RWPE2 (cell line): ENCODE data around the gene RAD18.

Experiments
- ATAC-seq: fragments of 200-7000 bp; cut with Tn5 transposase; 3 replicates; pipeline ENCODE4 v1.9.1; 2021; ENCODE audit warnings: low read depth
- DNase-seq: peaks from one replicate; pipeline ENCODE4 v3.0.0-alpha.2; 2020; ENCODE audit warnings: low spot score
- H3K27ac ChIP-seq: fragments of 450-650 bp; 2 replicates; pipeline ENCODE4 v1.5.1; 2017; ENCODE audit warnings: mild to moderate bottlenecking; ENCODE audit not compliant: poor library complexity, severe bottlenecking
- H3K27me3 ChIP-seq: fragments of 250-450 bp; sonication (Bioruptor Pico); 2 replicates; pipeline ENCODE4 v1.5.1; 2021; ENCODE audit warnings: mild to moderate bottlenecking, moderate library complexity; ENCODE audit not compliant: insufficient read depth, poor library complexity, severe bottlenecking
- H3K36me3 ChIP-seq: fragments of 250-450 bp; sonication (Bioruptor Pico); 2 replicates; pipeline ENCODE4 v1.5.1; 2020; ENCODE audit warnings: low read depth, mild to moderate bottlenecking, moderate library complexity
- H3K4me1 ChIP-seq: fragments of 250-450 bp; sonication (Bioruptor Pico); 2 replicates; pipeline ENCODE4 v1.5.1; 2021; ENCODE audit warnings: mild to moderate bottlenecking, moderate library complexity; ENCODE audit not compliant: insufficient read depth, poor library complexity, severe bottlenecking
- H3K4me3 ChIP-seq: fragments of 250-450 bp; sonication (Bioruptor Pico); 2 replicates; pipeline ENCODE4 v1.5.1; 2021; ENCODE audit warnings: mild to moderate bottlenecking, moderate library complexity; ENCODE audit not compliant: severe bottlenecking
- H3K9me3 ChIP-seq: fragments of 250-450 bp; sonication (Bioruptor Pico); 2 replicates; pipeline ENCODE4 v1.5.1; 2021; ENCODE audit warnings: mild to moderate bottlenecking, moderate library complexity; ENCODE audit not compliant: severe bottlenecking
- TF ChIP-seq, protein P1 (sequence below): fragments of 450-650 bp; IDR thresholded peaks from one replicate; pipeline ENCODE4 v1.5.1; 2017; ENCODE audit warnings: mild to moderate bottlenecking, moderate library complexity; ENCODE audit not compliant: poor library complexity, severe bottlenecking

The RAD18 gene

DNA sequence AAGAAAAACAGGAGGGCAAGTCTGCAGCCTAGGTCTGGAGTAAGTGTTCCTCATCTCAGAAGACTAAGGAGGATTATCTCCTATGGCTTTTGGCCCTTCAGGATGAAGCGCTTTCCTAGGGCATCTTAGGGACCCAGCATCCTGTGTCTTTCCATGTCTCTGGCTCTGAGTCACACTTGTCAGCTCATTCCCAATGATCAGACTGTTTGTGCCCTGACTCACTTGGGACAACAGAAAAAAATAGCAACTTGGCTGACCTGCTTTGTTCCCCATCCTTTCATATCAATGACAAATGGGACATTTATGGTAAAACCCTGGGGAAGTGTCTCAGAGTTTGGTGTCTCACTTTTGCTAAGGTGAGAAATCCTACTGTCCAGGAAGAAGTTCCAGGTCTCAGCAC, 117.6 kb downstream of the RAD18 start:
- Histone ChIP-seq H3K4me3 (no peak overlapping the region), H3K9me3 (no peaks in the 10 kb centered on the region), H3K27ac (no peak overlapping the region), H3K27me3 (no peaks in the 10 kb centered on the region), H3K36me3 (no peaks in the 10 kb centered on the region), H3K4me1 (peaks cover 13% of the 10 kb centered on the region)
- TF ChIP-seq, protein P1, sequence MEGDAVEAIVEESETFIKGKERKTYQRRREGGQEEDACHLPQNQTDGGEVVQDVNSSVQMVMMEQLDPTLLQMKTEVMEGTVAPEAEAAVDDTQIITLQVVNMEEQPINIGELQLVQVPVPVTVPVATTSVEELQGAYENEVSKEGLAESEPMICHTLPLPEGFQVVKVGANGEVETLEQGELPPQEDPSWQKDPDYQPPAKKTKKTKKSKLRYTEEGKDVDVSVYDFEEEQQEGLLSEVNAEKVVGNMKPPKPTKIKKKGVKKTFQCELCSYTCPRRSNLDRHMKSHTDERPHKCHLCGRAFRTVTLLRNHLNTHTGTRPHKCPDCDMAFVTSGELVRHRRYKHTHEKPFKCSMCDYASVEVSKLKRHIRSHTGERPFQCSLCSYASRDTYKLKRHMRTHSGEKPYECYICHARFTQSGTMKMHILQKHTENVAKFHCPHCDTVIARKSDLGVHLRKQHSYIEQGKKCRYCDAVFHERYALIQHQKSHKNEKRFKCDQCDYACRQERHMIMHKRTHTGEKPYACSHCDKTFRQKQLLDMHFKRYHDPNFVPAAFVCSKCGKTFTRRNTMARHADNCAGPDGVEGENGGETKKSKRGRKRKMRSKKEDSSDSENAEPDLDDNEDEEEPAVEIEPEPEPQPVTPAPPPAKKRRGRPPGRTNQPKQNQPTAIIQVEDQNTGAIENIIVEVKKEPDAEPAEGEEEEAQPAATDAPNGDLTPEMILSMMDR, result no peak
- no peak for DNase-seq
- ATAC-seq, result peak; percentile 70

DNA sequence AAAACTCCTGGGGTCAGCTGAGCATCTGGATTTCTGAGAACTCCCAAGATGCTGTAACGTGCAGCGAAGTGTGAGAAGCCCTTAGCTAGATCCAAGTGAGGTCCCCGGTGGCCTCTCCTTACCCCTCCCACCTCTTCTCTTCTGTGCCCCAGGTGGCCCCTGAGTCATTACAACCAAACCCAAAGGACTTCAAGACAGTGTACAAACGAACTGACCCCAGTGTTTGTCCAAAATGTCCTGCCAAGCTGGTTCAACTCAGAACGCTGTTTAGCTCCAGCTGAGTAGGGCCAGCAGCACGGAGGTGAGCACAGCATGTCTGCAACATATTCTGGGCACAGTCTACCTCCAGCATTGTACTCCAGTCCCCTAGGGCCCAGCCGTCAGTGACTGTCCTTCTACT, 119.9 kb downstream of the RAD18 start:
- DNase-seq (no peak), ATAC-seq (no peak)
- TF ChIP-seq, protein P1, result no peak
- no peaks in the 10 kb centered on the region for H3K27me3 ChIP-seq
- H3K27ac ChIP-seq, result no peak overlapping the region
- peaks cover 19% of the 10 kb centered on the region for H3K4me1 ChIP-seq
- peaks cover 4% of the 10 kb centered on the region; the same call in 1 of the 2 replicates for H3K36me3 ChIP-seq
- no peaks in the 10 kb centered on the region for H3K9me3 ChIP-seq
- H3K4me3 ChIP-seq, result no peak overlapping the region

DNA sequence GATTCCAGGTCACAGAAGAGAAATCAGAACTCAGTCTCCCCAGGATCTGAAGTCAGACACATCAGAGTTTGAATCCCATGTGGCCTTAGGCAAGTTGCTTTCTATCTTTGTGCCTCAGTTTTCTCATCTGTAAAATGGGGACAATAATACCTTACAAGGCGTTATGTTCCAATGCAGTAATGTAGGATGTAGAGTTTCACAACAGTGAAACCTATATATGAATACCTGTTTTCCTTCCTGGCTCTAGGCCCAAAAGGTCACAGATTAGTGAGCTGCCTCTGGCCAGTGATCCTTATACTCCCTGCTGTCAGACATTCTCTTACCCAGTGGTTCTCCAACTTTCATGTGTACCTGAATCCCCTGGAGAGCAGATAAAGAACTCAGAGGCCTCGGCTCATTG, 121.0 kb downstream of the RAD18 start:
- Histone ChIP-seq H3K36me3 (peaks cover 4% of the 10 kb centered on the region; the same call in 1 of the 2 replicates), H3K27me3 (no peaks in the 10 kb centered on the region), H3K27ac (no peak overlapping the region), H3K4me1 (peaks cover 19% of the 10 kb centered on the region), H3K9me3 (no peaks in the 10 kb centered on the region), H3K4me3 (no peak overlapping the region)
- TF ChIP-seq, protein P1, result no peak
- DNase-seq (no peak), ATAC-seq (no peak)

DNA sequence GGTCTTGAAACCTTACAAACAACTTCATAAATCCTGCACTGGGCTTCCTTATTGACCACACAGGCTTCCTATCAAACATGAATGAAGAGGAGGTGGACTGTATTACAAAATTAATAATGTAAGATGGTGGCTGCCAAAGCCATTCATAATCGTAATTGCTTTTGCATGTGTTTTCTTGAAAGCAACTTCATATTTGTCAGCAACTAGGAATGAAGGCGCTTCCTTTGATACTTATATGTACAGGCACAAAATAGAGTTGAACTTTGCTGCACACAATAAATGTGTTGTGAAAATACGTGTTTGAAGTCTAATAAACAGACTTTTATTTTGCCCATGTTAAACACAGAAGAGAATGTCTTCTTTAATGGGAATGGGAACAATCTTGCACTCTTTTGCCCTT, 121.8 kb downstream of the RAD18 start:
- H3K27me3 ChIP-seq, result no peaks in the 10 kb centered on the region
- TF ChIP-seq, protein P1, result no peak
- no peak overlapping the region for H3K4me3 ChIP-seq
- DNase-seq, result no peak
- no peak overlapping the region for H3K27ac ChIP-seq
- ATAC-seq, result no peak
- peaks cover 16% of the 10 kb centered on the region for H3K4me1 ChIP-seq
- H3K9me3 ChIP-seq, result no peaks in the 10 kb centered on the region
- H3K36me3 ChIP-seq, result peaks cover 4% of the 10 kb centered on the region; the same call in 1 of the 2 replicates

DNA sequence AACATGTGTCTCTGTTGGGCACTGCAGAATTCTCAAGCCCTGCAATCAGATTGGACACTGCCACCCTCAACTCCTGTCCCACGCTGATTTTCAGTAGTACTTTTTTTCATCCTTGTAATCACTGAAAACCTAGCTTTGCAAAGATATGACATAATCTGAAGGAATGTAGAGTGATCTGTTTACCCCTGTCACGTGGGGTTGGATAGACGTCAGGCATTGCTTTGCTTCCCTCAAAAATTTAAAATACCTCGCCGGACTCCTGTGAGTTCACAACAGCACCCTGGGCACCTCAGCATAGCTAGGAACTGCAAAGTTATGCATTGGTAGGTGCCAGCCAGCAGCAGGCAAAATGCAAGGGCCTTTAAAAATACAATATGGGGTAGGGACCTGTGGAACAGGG, 122.7 kb downstream of the RAD18 start:
- H3K27me3 ChIP-seq, result no peaks in the 10 kb centered on the region
- DNase-seq (no peak), ATAC-seq (peak; percentile 66)
- TF ChIP-seq, protein P1, result no peak
- H3K36me3 ChIP-seq, result peaks cover 4% of the 10 kb centered on the region; the same call in 1 of the 2 replicates
- no peaks in the 10 kb centered on the region for H3K9me3 ChIP-seq
- H3K4me3 ChIP-seq, result no peak overlapping the region
- no peak overlapping the region for H3K27ac ChIP-seq
- peaks cover 7% of the 10 kb centered on the region for H3K4me1 ChIP-seq
